RWPE2 (cell line): ENCODE results near the gene DMTF1.

Experiments used
- ATAC-seq: fragments of 200-7000 bp; cut with Tn5 transposase; 3 replicates; pipeline ENCODE4 v1.9.1; 2021; ENCODE audit warnings: low read depth
- DNase-seq: peaks from one replicate; pipeline ENCODE4 v3.0.0-alpha.2; 2020; ENCODE audit warnings: low spot score
- H3K27ac ChIP-seq: fragments of 450-650 bp; 2 replicates; pipeline ENCODE4 v1.5.1; 2017; ENCODE audit warnings: mild to moderate bottlenecking; ENCODE audit not compliant: poor library complexity, severe bottlenecking
- H3K27me3 ChIP-seq: fragments of 250-450 bp; sonication (Bioruptor Pico); 2 replicates; pipeline ENCODE4 v1.5.1; 2021; ENCODE audit warnings: mild to moderate bottlenecking, moderate library complexity; ENCODE audit not compliant: insufficient read depth, poor library complexity, severe bottlenecking
- H3K36me3 ChIP-seq: fragments of 250-450 bp; sonication (Bioruptor Pico); 2 replicates; pipeline ENCODE4 v1.5.1; 2020; ENCODE audit warnings: low read depth, mild to moderate bottlenecking, moderate library complexity
- H3K4me1 ChIP-seq: fragments of 250-450 bp; sonication (Bioruptor Pico); 2 replicates; pipeline ENCODE4 v1.5.1; 2021; ENCODE audit warnings: mild to moderate bottlenecking, moderate library complexity; ENCODE audit not compliant: insufficient read depth, poor library complexity, severe bottlenecking
- H3K4me3 ChIP-seq: fragments of 250-450 bp; sonication (Bioruptor Pico); 2 replicates; pipeline ENCODE4 v1.5.1; 2021; ENCODE audit warnings: mild to moderate bottlenecking, moderate library complexity; ENCODE audit not compliant: severe bottlenecking
- H3K9me3 ChIP-seq: fragments of 250-450 bp; sonication (Bioruptor Pico); 2 replicates; pipeline ENCODE4 v1.5.1; 2021; ENCODE audit warnings: mild to moderate bottlenecking, moderate library complexity; ENCODE audit not compliant: severe bottlenecking
- TF ChIP-seq, protein P1 (sequence below): fragments of 450-650 bp; IDR thresholded peaks from one replicate; pipeline ENCODE4 v1.5.1; 2017; ENCODE audit warnings: mild to moderate bottlenecking, moderate library complexity; ENCODE audit not compliant: poor library complexity, severe bottlenecking

The DMTF1 gene

DNA sequence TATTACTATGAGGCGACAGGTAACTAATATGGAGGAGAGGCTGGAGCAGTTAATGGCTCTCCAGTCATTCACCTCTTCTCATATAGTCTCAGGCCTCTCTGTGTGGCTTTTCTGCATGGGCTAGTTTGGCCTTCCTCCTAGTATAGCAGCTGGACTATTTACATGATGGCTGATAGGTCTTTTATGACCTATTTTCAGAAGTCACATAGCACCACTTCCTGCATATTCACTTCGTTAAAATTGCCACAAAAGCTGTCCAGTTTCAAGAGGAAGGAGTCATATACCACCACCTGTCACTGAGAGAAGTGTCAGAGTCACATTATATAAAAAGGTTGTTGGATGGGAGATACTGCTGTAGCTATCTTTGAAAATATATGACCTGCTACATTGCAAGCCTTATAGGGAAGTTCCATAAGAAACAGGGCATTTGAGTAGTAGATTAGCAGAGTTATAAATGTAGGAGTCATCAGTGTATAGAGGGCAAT, 8.0 kb upstream of the DMTF1 start:
- Histone ChIP-seq H3K4me1 (no peaks in the 10 kb centered on the region), H3K27ac (no peak overlapping the region), H3K27me3 (no peaks in the 10 kb centered on the region), H3K36me3 (no peaks in the 10 kb centered on the region), H3K4me3 (no peak overlapping the region), H3K9me3 (no peaks in the 10 kb centered on the region)
- no peak for DNase-seq
- TF ChIP-seq, protein P1, sequence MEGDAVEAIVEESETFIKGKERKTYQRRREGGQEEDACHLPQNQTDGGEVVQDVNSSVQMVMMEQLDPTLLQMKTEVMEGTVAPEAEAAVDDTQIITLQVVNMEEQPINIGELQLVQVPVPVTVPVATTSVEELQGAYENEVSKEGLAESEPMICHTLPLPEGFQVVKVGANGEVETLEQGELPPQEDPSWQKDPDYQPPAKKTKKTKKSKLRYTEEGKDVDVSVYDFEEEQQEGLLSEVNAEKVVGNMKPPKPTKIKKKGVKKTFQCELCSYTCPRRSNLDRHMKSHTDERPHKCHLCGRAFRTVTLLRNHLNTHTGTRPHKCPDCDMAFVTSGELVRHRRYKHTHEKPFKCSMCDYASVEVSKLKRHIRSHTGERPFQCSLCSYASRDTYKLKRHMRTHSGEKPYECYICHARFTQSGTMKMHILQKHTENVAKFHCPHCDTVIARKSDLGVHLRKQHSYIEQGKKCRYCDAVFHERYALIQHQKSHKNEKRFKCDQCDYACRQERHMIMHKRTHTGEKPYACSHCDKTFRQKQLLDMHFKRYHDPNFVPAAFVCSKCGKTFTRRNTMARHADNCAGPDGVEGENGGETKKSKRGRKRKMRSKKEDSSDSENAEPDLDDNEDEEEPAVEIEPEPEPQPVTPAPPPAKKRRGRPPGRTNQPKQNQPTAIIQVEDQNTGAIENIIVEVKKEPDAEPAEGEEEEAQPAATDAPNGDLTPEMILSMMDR = no peak
- ATAC-seq = no peak

DNA sequence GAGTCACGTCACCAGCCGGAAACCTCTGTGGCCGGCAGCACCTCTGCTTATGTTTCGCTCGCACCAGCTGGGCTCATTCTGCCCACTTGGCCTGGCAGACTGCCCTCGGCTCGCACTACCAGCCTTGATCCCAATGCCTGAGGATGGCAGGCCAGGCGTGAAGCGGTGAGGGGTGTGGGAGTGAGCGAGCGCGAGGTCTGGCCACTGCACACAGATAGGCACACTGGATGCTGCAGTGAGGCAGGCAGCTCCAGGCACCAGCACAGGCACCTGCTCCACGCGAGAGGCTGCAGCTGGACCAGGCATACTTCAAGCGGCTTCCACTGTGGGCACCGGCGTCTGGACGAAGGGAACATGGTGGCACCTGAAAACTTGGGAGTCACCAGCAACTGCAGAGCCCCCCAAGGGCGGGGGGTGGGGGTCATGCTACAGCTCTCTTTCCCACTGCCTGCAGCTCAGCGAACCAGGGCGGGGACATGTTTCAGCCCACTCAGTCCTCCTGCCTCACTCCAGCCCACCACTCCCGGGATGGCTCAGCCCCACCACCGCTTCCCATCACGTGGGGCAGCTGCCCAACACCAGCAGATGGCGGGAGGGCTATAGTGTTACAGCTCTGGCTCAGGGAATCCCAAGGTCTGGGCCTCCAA, 5.4 kb upstream of the DMTF1 start:
- no peaks in the 10 kb centered on the region for H3K27me3 ChIP-seq
- no peak for ATAC-seq
- H3K36me3 ChIP-seq = no peaks in the 10 kb centered on the region
- no peaks in the 10 kb centered on the region for H3K9me3 ChIP-seq
- TF ChIP-seq, protein P1 = no peak
- peaks cover 2% of the 10 kb centered on the region for H3K4me1 ChIP-seq
- no peak overlapping the region for H3K27ac ChIP-seq
- DNase-seq = peak; percentile 42
- no peak overlapping the region for H3K4me3 ChIP-seq

DNA sequence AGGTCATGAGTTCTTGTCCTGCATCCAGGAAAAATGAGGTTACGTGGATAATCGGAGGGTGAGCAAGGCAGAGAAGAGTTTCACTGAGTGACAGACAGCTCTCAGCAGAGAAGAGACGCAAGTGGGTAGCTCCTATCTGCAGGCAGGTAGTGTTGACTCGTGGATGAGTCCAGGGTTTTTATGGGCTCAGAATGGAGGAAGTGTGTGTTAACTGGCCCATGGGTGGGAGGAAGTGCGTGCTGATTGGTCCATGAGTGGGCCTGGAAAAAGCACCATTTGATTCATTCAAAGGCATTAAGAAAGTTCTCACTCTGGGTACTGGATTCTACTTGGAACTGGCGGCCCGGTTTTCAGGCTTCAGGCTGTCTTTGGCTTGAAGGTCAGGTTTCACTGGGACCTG, 4.8 kb upstream of the DMTF1 start:
- Histone ChIP-seq H3K4me1 (peaks cover 2% of the 10 kb centered on the region), H3K27me3 (no peaks in the 10 kb centered on the region), H3K27ac (no peak overlapping the region), H3K4me3 (no peak overlapping the region), H3K9me3 (no peaks in the 10 kb centered on the region), H3K36me3 (no peaks in the 10 kb centered on the region)
- ATAC-seq (no peak), DNase-seq (no peak)
- TF ChIP-seq, protein P1 = no peak

DNA sequence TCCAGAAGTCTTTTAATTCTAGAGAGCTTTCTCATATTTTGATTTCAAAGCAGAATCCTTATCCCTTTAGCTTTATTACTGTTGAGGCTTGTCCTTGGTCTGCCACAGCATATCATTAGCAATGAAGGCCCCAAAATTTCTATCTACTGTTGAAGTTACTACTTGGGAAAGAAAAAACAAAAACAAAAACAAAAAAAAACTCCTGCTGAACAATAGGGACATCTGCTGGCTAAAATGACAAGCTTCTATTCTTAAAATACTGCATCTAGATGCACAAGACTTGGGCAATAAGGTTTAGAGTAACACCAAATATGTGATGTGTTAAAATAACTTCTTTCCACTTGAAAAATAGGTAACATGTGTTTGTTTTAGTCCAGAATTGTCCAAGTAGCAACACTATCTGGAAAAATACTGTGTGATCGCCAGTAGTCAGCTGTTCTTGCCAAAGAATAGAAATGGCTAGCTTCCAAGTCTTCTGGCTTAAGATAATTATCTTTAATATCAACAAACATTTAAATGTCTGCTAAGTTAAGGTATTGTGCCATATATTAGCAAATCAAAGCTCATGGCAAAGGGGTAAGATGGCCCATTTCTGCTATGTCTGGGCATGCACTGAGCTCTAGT, 3.8 kb upstream of the DMTF1 start:
- DNase-seq = no peak
- ATAC-seq = no peak

More for the DNA sequence above, 3.8 kb upstream of the DMTF1 start:
- Histone ChIP-seq H3K4me3 (no peak overlapping the region), H3K4me1 (peaks cover 2% of the 10 kb centered on the region), H3K36me3 (peaks cover under 1% of the 10 kb centered on the region; the same call in 1 of the 2 replicates), H3K9me3 (no peaks in the 10 kb centered on the region), H3K27ac (no peak overlapping the region), H3K27me3 (no peaks in the 10 kb centered on the region)
- TF ChIP-seq, protein P1 = peak; percentile 88
